ENCODE measurements around the gene ABHD8.

Gene ABHD8

GRCh38 chr19:17348700-17349099, 45.5 kb upstream of the ABHD8 start:
- no peaks in the 10 kb centered on the region for H3F3A ChIP-seq (ENCODE audit: insufficient read depth, low read length)
- no peak overlapping the region for H3K27ac ChIP-seq (ENCODE audit: low read length)
- no peak for DNase-seq
- H3K4me3 ChIP-seq (ENCODE audit: low read length): no peak overlapping the region
- TF ChIP-seq CTCF (IDR thresholded peaks at IDR 0.05; ENCODE audit: low read length): no peak
- TF ChIP-seq EZH2 (optimal IDR thresholded peaks at IDR 0.05; ENCODE audit: low read depth, low read length): no peak
- TF ChIP-seq EZH2phosphoT487 (IDR thresholded peaks at IDR 0.05; ENCODE audit: low read length): no peak
- no peaks in the 10 kb centered on the region for H3K4me1 ChIP-seq (ENCODE audit: low read length)
- H3K79me2 ChIP-seq (ENCODE audit: low read length): no peaks in the 10 kb centered on the region
- H3K4me2 ChIP-seq (ENCODE audit: low read depth, low read length): no peak overlapping the region
- no peaks in the 10 kb centered on the region for H3K9me2 ChIP-seq (replicated peaks; ENCODE audit: insufficient read depth, low read length)
- H2AFZ ChIP-seq (ENCODE audit: low read length): no peak overlapping the region
- H3K9ac ChIP-seq (ENCODE audit: low read length): no peak overlapping the region
- H3K36me3 ChIP-seq (replicated peaks; ENCODE audit: insufficient read depth, low read length): no peaks in the 10 kb centered on the region
- no peaks in the 10 kb centered on the region for H3K9me3 ChIP-seq (replicated peaks; ENCODE audit: insufficient read depth, low read length)
- H3K27me3 ChIP-seq (replicated peaks; ENCODE audit: insufficient read depth, low read length): peaks cover 28% of the 10 kb centered on the region
- H4K20me1 ChIP-seq (ENCODE audit: insufficient read depth, low read length): no peaks in the 10 kb centered on the region

- no peak overlapping the region for H2AFZ ChIP-seq (ENCODE audit: low read length)
These were observed 44.7 kb upstream of the ABHD8 start for GRCh38 chr19:17347877-17348276.

GRCh38 chr19:17347361-17347760, 44.1 kb upstream of the ABHD8 start:
- peaks cover 24% of the 10 kb centered on the region for H3K27me3 ChIP-seq (replicated peaks; ENCODE audit: insufficient read depth, low read length)
- H4K20me1 ChIP-seq (ENCODE audit: insufficient read depth, low read length): no peaks in the 10 kb centered on the region
- H3K36me3 ChIP-seq (replicated peaks; ENCODE audit: insufficient read depth, low read length): no peaks in the 10 kb centered on the region
- TF ChIP-seq EZH2 (optimal IDR thresholded peaks at IDR 0.05; ENCODE audit: low read depth, low read length) (no peak), EZH2phosphoT487 (IDR thresholded peaks at IDR 0.05; ENCODE audit: low read length) (no peak), CTCF (IDR thresholded peaks at IDR 0.05; ENCODE audit: low read length) (no peak)
- H3F3A ChIP-seq (ENCODE audit: insufficient read depth, low read length): no peaks in the 10 kb centered on the region
- no peak overlapping the region for H3K4me2 ChIP-seq (ENCODE audit: low read depth, low read length)
- no peak overlapping the region for H3K4me3 ChIP-seq (ENCODE audit: low read length)
- no peaks in the 10 kb centered on the region for H3K9me2 ChIP-seq (replicated peaks; ENCODE audit: insufficient read depth, low read length)
- no peak overlapping the region for H2AFZ ChIP-seq (ENCODE audit: low read length)
- H3K9me3 ChIP-seq (replicated peaks; ENCODE audit: insufficient read depth, low read length): no peaks in the 10 kb centered on the region
- no peaks in the 10 kb centered on the region for H3K79me2 ChIP-seq (ENCODE audit: low read length)
- no peak overlapping the region for H3K27ac ChIP-seq (ENCODE audit: low read length)
- H3K9ac ChIP-seq (ENCODE audit: low read length): no peak overlapping the region
- H3K4me1 ChIP-seq (ENCODE audit: low read length): no peaks in the 10 kb centered on the region
- DNase-seq: no peak

More at GRCh38 chr19:17347877-17348276, 44.7 kb upstream of the ABHD8 start:
- H3K27me3 ChIP-seq (replicated peaks; ENCODE audit: insufficient read depth, low read length): peaks cover 24% of the 10 kb centered on the region
- no peak overlapping the region for H3K9ac ChIP-seq (ENCODE audit: low read length)
- no peak for DNase-seq
- no peak overlapping the region for H3K4me3 ChIP-seq (ENCODE audit: low read length)
- H3F3A ChIP-seq (ENCODE audit: insufficient read depth, low read length): no peaks in the 10 kb centered on the region
- no peaks in the 10 kb centered on the region for H3K9me3 ChIP-seq (replicated peaks; ENCODE audit: insufficient read depth, low read length)
- no peaks in the 10 kb centered on the region for H3K4me1 ChIP-seq (ENCODE audit: low read length)
- no peaks in the 10 kb centered on the region for H4K20me1 ChIP-seq (ENCODE audit: insufficient read depth, low read length)
- no peaks in the 10 kb centered on the region for H3K36me3 ChIP-seq (replicated peaks; ENCODE audit: insufficient read depth, low read length)
- H3K79me2 ChIP-seq (ENCODE audit: low read length): no peaks in the 10 kb centered on the region
- TF ChIP-seq EZH2 (optimal IDR thresholded peaks at IDR 0.05; ENCODE audit: low read depth, low read length) (no peak), CTCF (IDR thresholded peaks at IDR 0.05; ENCODE audit: low read length) (no peak), EZH2phosphoT487 (IDR thresholded peaks at IDR 0.05; ENCODE audit: low read length) (no peak)
- no peaks in the 10 kb centered on the region for H3K9me2 ChIP-seq (replicated peaks; ENCODE audit: insufficient read depth, low read length)
- no peak overlapping the region for H3K27ac ChIP-seq (ENCODE audit: low read length)
- H3K4me2 ChIP-seq (ENCODE audit: low read depth, low read length): no peak overlapping the region
